ENCODE data around the gene SRRM3. TPM values are rescaled to one million over a fixed set of nuclear protein-coding genes. Genes with fewer than 3 reads are reported as not detected.
"Not testable (repeated sequence)": the region's sequence is repeated elsewhere in the genome, so short reads cannot be mapped to it uniquely, and the experiment has no call there.

SRRM3 gene
- total RNA-seq, 1 donor from 2014 or later, result 1.7 TPM

DNA sequence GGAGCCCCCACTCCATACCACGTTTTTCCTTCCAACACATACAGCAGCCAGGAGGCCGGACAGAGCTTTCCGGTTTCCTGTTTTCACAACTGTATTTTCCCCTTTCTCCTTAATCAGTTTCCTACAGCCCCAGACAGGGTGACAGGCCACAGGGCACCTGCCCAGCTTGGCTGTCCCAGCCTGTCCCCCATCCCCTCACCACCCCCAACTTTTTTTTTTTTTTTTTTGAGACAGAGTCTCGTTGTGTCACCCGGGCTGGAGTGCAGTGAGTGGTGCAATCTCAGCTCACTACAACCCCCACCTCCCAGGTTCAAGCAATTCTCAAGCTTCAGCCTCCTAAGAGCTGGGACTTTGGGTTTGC lies 90.5 kb downstream of the SRRM3 start:
- DNase-seq (ENCODE audit: low read depth) (no peak), FAIRE-seq (no peak)
- no peaks in the 10 kb centered on the region for H3K9me3 Mint-ChIP-seq (ENCODE audit: unreplicated experiment)
- Histone ChIP-seq H3K36me3 (ENCODE audit: insufficient read depth, low read length) (no peaks in the 10 kb centered on the region), H3K27me3 (ENCODE audit: insufficient read depth, low read length) (no peaks in the 10 kb centered on the region), H3K27ac (ENCODE audit: low read depth, low read length) (peak overlapping the region; percentile 84), H2AFZ (ENCODE audit: low read depth, low read length) (peak overlapping the region; percentile 80), H3K79me2 (ENCODE audit: insufficient read depth, low read length) (no peaks in the 10 kb centered on the region), H3K9me3 (ENCODE audit: insufficient read depth, low read depth, low read length) (no peaks in the 10 kb centered on the region), H3K4me1 (ENCODE audit: insufficient read depth, low read length) (peaks cover 35% of the 10 kb centered on the region), H3K4me3 (ENCODE audit: insufficient read depth, low read depth, low read length) (no peak overlapping the region), H3K9ac (ENCODE audit: low read length) (peak overlapping the region; percentile 74), H4K20me1 (ENCODE audit: insufficient read depth, low read length) (no peaks in the 10 kb centered on the region), H3K4me2 (ENCODE audit: low read length) (peak overlapping the region; percentile 78)
- H3K4me3 Mint-ChIP-seq (ENCODE audit: unreplicated experiment), result peak overlapping the region; percentile 23
- peak overlapping the region; percentile 99 for H3K27ac Mint-ChIP-seq (ENCODE audit: unreplicated experiment)
- no peaks in the 10 kb centered on the region for H3K36me3 Mint-ChIP-seq (ENCODE audit: low read depth, unreplicated experiment)
- H3K27me3 Mint-ChIP-seq (ENCODE audit: low read depth, unreplicated experiment), result no peaks in the 10 kb centered on the region
- no peak for TF ChIP-seq EZH2 (IDR thresholded peaks at IDR 0.05; ENCODE audit: insufficient read depth, low read length)
- TF ChIP-seq, protein P1, sequence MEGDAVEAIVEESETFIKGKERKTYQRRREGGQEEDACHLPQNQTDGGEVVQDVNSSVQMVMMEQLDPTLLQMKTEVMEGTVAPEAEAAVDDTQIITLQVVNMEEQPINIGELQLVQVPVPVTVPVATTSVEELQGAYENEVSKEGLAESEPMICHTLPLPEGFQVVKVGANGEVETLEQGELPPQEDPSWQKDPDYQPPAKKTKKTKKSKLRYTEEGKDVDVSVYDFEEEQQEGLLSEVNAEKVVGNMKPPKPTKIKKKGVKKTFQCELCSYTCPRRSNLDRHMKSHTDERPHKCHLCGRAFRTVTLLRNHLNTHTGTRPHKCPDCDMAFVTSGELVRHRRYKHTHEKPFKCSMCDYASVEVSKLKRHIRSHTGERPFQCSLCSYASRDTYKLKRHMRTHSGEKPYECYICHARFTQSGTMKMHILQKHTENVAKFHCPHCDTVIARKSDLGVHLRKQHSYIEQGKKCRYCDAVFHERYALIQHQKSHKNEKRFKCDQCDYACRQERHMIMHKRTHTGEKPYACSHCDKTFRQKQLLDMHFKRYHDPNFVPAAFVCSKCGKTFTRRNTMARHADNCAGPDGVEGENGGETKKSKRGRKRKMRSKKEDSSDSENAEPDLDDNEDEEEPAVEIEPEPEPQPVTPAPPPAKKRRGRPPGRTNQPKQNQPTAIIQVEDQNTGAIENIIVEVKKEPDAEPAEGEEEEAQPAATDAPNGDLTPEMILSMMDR (IDR thresholded peaks at IDR 0.05; ENCODE audit: insufficient read depth, low read depth, low read length), result no peak
- H3K4me1 Mint-ChIP-seq (ENCODE audit: low read depth, unreplicated experiment), result peaks cover 36% of the 10 kb centered on the region

DNA sequence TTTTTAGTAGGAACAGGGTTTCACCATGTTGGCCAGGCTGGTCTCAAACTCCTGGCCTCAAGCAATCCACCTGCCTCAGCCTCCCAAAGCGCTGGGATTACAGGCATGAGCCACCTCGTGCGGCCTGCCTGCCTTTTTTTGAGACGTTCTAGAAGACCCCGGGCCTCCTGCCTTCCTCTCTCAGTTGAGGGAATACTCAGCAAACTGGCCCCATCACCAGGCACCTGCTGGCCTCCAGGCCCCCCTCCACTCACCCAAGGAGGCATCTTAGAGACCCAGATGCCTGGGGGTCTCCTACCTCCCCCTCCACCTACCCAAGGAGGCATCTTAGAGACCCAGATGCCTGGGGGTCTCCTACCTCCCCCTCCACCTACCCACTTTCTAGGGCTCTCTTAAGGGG lies 91.2 kb downstream of the SRRM3 start:
- H3K9me3 ChIP-seq (ENCODE audit: insufficient read depth, low read depth, low read length); H3K4me3 ChIP-seq (ENCODE audit: insufficient read depth, low read depth, low read length); H4K20me1 ChIP-seq (ENCODE audit: insufficient read depth, low read length); H3K9me3 Mint-ChIP-seq (ENCODE audit: unreplicated experiment); H3K36me3 ChIP-seq (ENCODE audit: insufficient read depth, low read length); DNase-seq (ENCODE audit: low read depth); H3K4me3 Mint-ChIP-seq (ENCODE audit: unreplicated experiment); H3K36me3 Mint-ChIP-seq (ENCODE audit: low read depth, unreplicated experiment); H3K27me3 Mint-ChIP-seq (ENCODE audit: low read depth, unreplicated experiment); H3K9ac ChIP-seq (ENCODE audit: low read length); H2AFZ ChIP-seq (ENCODE audit: low read depth, low read length); H3K4me2 ChIP-seq (ENCODE audit: low read length); H3K27me3 ChIP-seq (ENCODE audit: insufficient read depth, low read length); H3K79me2 ChIP-seq (ENCODE audit: insufficient read depth, low read length); FAIRE-seq; H3K27ac ChIP-seq (ENCODE audit: low read depth, low read length): not testable (repeated sequence)
- H3K4me1 ChIP-seq (ENCODE audit: insufficient read depth, low read length), result peaks cover 40% of the 10 kb centered on the region
- peaks cover 38% of the 10 kb centered on the region for H3K4me1 Mint-ChIP-seq (ENCODE audit: low read depth, unreplicated experiment)
- H3K27ac Mint-ChIP-seq (ENCODE audit: unreplicated experiment), result peak overlapping the region; percentile 16

DNA sequence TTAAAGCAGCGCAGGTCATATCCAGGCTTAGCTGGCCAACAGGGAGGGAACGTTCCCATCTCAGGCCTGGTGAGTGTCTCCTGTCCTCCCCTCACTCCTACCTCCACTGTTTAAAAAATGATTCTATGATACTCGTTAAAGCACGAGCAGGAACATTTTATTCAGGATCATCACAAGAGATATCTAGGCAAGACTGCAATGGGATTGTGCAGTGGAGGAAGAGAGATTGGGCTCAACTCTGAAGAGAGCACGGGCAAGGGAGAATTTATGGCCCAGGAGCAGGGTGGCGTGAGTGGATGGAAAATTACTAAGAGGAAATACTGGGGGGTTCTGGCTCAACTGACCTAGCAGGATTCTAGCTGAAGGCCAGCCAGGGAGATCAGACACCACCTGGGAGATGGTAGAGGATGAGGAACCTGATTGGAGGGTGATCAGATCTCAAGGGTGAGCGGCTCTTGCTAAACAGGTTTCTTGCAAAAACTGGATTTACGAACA lies 91.8 kb downstream of the SRRM3 start:
- TF ChIP-seq EZH2 (IDR thresholded peaks at IDR 0.05; ENCODE audit: insufficient read depth, low read length), result no peak
- TF ChIP-seq, protein P1 (IDR thresholded peaks at IDR 0.05; ENCODE audit: insufficient read depth, low read depth, low read length), result no peak
- Mint-ChIP-seq H3K4me3 (ENCODE audit: unreplicated experiment) (no peak overlapping the region), H3K4me1 (ENCODE audit: low read depth, unreplicated experiment) (peaks cover 38% of the 10 kb centered on the region), H3K36me3 (ENCODE audit: low read depth, unreplicated experiment) (no peaks in the 10 kb centered on the region), H3K27ac (ENCODE audit: unreplicated experiment) (peak overlapping the region; percentile 16), H3K9me3 (ENCODE audit: unreplicated experiment) (no peaks in the 10 kb centered on the region), H3K27me3 (ENCODE audit: low read depth, unreplicated experiment) (no peaks in the 10 kb centered on the region)
- FAIRE-seq, result no peak
- Histone ChIP-seq H3K9ac (ENCODE audit: low read length) (no peak overlapping the region), H3K79me2 (ENCODE audit: insufficient read depth, low read length) (no peaks in the 10 kb centered on the region), H3K4me3 (ENCODE audit: insufficient read depth, low read depth, low read length) (no peak overlapping the region), H2AFZ (ENCODE audit: low read depth, low read length) (no peak overlapping the region), H3K27ac (ENCODE audit: low read depth, low read length) (peak overlapping the region; percentile 97), H3K4me2 (ENCODE audit: low read length) (peak overlapping the region; percentile 84), H3K9me3 (ENCODE audit: insufficient read depth, low read depth, low read length) (no peaks in the 10 kb centered on the region), H4K20me1 (ENCODE audit: insufficient read depth, low read length) (no peaks in the 10 kb centered on the region), H3K36me3 (ENCODE audit: insufficient read depth, low read length) (no peaks in the 10 kb centered on the region), H3K27me3 (ENCODE audit: insufficient read depth, low read length) (no peaks in the 10 kb centered on the region), H3K4me1 (ENCODE audit: insufficient read depth, low read length) (peaks cover 40% of the 10 kb centered on the region)
- DNase-seq (ENCODE audit: low read depth), result no peak
